IPS DF 4.7 (cell line): Measurements from ENCODE around the gene ITPKB.
"Not testable (repeated sequence)": the region's sequence is repeated elsewhere in the genome, so short reads cannot be mapped to it uniquely, and the experiment has no call there.

Experiments used
- DNase-seq: peaks from one replicate; pipeline ENCODE4 v3.0.0-alpha.2; 2013; ENCODE audit warnings: low spot score; ENCODE audit errors: extremely low read depth

Gene ITPKB

DNA sequence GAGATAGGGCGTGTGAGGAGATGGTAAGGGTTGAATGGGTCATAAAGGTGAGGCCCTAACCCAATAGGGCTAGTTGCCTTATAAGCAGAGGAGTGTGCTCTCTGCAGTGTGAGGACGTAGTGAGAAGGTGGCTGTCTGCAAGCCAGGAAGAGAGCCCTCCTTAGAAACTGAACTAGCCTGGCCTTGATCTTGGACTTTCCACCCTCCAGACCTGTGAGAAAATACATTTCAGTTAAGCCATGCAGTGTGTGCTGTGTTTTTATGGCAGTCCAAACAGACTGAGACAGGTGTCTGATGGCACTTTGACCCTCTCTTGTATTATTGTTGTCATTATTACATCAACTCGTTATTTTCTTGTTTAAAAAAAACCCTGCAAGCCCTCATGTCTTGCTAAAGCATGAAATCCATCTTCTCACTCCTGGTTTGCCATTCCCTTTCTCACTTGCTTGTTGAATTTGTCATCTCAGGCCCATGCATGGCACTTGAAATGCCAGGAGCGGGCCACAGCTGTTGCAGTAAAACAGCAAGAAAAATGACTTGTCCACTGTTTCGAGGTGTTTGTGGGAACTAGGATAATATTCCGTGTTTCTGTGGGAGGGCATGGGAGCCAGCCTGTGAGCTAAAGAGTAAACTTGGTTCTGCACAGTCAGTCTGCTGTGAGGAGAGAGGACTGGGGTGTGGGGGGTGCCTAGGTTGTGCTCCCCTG is 111.9 kb downstream of the ITPKB start:
- no peak for DNase-seq

GRCh38 chr1:226626577-226626956 is 112.5 kb downstream of the ITPKB start:
- no peak for DNase-seq

GRCh38 chr1:226625832-226626576 is 113.1 kb downstream of the ITPKB start:
- no peak for DNase-seq

- no peak for DNase-seq
Observed at GRCh38 chr1:226625326-226625725, 113.8 kb downstream of the ITPKB start.

DNA sequence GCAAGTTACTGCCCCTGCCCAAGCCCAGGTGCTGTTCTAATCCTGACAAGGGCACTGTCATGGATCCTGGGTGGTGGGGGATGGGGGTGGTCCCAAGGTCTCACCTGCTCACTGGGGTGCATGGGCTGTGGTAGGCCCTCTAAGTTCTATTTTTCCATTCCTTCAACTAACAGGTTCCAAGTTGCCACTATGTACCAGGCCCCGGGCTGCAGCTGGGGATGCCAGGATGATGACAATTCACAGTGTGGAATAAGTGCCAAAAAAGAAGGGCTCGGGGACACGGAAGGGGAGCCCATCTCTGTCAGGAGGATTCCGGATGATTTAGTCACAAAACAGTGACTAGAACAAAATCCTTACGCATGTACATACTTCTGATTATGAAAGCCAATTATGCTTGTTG is 114.6 kb downstream of the ITPKB start:
- DNase-seq: no peak

DNA sequence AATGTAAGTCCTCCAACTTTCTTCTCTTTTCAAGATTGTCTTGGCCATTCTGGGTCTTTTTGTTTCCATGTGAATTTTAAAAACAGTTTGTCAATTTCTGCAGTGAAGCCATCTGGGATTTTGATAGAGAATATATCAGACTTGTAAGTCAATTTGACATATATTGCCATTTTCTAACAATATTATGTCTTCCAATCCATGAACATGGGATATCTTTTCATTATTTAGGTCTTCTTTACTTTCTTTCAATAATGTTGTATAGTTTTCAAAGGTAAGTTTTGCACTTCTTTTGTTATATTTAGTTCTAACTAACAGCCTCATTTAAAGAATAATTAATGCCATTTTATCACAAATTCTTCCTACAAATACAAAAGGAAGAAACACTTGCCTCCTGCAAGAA is 117.1 kb downstream of the ITPKB start:
- no peak for DNase-seq

- no peak for DNase-seq
Observed at GRCh38 chr1:226619031-226619430, 120.1 kb downstream of the ITPKB start.

GRCh38 chr1:226618380-226618779 is 120.7 kb downstream of the ITPKB start:
- no peak for DNase-seq

- DNase-seq: not testable (repeated sequence)
Observed at GRCh38 chr1:226617719-226618118, 121.4 kb downstream of the ITPKB start.

DNA sequence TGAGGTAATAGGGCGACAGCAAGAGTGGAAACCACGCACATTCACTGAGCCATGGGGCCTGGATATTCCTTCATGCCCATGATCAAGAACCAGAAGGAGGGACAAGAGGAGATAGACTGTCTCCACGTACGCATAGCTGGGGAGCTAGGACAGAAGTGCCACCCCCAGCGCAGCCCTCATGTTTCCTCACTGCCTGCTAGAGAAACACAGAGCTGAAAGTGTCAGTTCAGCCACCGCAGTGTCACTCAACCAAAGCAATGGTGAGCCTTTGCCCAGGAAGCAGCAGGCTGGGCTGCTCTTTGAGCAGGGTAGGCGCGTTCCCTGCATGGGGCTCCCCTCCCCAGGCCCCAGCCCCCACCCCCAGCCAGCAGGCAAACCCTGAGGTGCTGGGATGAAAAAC is 122.0 kb downstream of the ITPKB start:
- DNase-seq: no peak

DNA sequence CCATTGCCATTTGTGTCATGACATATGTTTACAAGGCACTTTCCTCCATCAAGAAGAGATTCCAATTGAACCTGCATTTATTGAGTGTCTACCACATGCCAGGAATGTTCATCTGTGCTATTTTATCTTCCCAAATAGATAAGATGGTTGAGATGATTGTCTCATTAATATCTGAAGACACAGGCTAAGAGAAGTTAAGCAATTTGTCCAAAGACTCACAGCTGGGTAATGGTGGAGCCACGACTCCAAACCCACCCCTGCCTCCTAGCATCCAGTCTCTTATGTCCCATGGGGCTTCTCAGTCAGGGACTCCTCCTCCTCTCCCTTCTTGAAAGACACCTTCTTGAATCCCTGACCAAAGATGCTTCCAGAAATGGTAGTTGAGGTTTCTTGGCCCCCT is 122.4 kb downstream of the ITPKB start:
- DNase-seq: no peak

DNA sequence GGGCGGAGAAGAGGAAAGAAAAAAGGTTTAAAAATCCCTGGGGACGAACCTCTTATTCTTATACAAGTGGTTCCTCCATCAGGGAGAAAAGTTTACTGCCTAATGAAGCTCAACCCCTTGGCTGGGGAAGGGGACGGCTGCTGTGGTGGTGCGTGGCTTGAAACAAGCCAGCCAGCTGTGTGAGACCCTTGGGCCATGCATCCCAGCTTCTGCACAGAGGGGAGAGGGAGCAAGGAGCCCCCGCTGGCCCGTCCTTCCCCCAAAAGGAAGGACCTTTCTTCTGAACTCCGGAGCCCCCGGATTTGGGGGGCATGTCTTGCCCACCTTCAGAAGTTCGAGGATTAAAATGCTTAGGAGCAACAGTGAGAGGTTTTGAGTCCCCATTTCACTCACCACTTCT is 123.2 kb downstream of the ITPKB start:
- no peak for DNase-seq

DNA sequence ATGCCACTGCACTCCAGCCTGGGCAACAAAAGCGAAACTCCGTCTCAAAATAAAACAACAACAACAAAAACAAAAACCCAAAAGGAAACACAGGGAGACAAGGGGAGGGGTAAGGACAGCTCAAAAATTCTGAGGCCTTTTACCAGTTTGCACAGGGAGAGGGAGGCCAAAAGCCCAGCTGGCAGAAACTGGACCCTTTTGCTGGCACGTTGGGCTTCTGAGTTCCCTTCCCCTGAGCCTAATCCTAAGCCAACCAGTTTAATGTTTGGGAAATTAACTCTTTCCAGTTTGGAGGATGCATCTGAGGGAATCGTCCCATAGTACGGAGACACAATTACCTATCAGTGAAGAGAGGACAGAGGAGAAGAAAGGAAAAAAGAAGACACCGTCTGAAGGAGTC is 127.1 kb downstream of the ITPKB start:
- DNase-seq: not testable (repeated sequence)

DNA sequence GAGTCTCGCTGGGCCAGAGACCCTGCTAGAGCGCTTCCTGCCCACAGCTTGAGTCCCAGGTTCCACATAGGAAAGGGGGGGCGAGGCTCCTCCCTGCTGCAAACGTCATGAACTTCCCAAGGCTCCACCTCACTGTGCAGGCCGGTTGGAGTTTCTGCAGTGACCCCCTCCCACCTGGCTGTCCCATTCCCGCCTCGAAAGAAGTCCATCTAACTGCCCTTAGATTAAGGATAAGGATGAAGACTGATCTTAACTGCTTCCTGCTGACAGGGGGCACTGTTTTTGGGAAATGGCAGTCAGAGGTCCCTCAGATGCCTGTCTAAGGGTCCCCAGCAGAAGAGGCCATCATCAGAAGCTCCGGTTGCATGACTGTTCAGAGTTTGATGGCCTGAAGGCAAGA is 127.8 kb downstream of the ITPKB start:
- DNase-seq: no peak

GRCh38 chr1:226610671-226611070 is 128.4 kb downstream of the ITPKB start:
- no peak for DNase-seq

DNA sequence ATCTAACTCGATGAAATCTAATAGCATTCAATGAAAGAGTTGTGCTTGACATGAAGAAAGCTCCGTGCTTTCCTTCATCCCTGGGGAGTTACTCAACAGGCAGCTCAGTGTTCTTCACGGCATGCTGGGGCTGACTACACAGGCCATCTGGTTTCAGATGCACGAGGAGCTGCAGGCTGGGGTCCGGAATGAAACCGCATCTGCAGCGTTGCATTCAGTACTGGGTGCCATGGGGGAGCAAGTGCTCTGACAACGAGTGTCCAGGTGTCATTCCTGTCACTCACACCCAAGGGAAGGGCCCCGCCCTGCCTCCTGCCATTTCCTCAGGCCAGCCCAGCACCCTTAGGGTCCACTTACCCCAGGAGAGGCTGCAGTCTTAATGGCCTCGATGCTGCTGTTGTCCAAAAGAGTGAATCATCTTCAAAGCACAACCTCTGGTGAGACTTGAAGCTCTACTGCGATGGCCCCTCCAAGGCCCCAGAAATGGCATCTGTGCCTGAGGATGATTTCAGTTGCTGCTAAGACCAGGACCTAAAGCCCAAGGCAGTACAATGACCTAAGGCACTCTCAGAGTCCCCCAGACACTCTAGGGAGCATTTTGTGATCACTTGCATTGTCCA is 129.1 kb downstream of the ITPKB start:
- no peak for DNase-seq

GRCh38 chr1:226608699-226609505 is 130.2 kb downstream of the ITPKB start:
- no peak for DNase-seq

GRCh38 chr1:226607821-226608220 is 131.3 kb downstream of the ITPKB start:
- DNase-seq: no peak

- DNase-seq: no peak
Observed at GRCh38 chr1:226607268-226607660, 131.8 kb downstream of the ITPKB start.

DNA sequence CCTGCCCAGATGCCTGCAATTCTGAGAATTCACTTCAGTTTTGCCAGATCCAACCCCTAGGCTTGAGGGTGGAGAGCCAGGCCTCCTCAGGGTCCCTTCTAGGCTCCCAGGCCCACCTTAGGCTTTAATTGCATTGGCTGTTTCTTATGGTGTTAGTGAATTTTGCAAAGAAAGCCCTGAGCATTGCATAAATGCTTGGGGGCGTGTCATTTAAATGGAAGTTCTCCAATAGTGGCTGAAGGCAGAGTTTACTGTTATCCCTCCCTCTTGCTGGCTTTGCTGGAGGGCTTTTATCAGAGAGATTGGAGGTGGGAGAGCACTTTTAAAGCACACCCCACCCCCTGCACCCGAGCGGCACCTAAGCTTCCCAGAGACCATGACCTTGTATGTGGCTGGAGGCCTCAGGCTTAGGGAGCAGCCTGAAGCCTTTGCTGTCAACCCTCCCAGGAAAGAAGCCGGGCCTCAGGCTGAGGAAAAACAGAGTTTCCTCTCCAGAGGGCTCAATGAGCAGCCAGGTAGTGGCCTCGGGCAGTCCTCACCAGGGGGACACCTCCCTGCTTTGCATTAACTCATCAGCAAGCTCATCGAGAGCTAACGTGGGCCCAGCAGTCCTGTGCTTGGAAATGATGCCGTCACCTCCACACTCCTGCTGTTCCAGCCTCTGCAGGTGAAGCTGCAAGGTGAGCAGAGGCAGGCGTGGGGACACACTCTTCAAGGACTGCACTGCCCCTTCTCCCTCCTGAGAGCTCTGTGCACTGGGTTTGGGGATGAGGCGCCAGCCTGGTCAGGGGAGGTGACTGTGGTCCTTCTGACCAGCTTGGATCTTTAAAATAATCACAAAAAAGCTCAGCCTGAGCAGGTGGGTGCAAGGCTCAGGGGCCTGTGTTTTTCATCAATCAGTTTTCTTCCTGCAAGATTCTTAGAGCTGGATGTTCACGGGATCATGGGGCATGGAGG is 132.5 kb downstream of the ITPKB start:
- DNase-seq: no peak
